ENCODE results near the gene ANKRD36.
A peak's percentile ranks its signal among the peaks of the same experiment; 100 is the strongest.
"Not testable (repeated sequence)": the region's sequence is repeated elsewhere in the genome, so short reads cannot be mapped to it uniquely, and the experiment has no call there.

ANKRD36 gene

DNA sequence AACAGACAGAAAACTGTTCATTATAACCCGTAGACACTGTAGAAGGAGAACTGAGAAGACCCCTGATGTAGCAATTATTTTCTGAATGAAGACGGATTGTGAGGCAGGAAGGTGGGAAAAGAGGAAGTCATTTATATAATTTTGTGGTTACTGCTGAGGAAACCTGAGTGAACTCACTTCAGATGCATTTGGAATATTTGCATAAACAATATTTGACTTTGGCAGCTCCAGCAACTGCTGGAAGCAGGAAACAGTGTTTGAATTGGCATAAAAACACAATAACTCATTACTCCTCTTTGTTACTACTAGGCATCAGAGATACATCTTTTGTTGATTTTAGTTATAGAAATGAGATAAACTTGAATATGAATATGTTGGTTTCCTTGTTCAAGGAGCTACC, 87.9 kb downstream of the ANKRD36 start:
- not testable (repeated sequence) for DNase-seq (ENCODE audit: insufficient read length, low spot score); FAIRE-seq
- peak; percentile 68 for TF ChIP-seq SPI1 (IDR thresholded peaks at IDR 0.05; ENCODE audit: low read depth, low read length)

DNA sequence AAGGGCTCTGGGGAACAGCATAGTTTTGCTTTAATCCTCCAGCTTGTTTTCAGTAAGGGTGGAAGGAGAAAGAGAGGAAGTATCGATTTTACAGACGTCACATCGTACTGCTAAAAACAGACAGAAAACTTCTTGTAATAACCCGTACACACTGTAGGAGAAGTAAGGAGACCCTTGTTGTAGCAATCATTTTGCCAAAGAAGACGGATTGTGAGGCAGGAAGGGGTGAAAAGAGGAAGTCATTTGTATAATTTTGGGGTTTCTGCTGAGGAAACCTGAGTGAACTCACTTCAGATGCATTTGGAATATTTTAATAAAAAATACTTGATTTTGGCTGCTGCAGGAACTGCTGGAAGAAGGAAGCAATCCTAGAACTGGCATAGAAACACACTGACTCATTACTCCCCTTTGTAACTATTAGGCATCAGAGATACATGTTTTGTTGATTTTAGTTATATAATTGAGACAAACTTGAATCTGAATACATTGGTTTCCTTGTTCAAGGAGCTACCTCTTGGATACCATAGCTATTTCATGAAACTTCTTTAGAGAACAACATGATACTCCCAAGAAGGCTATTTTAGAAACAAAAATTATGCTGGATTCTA, 89.8 kb downstream of the ANKRD36 start:
- not testable (repeated sequence) for DNase-seq (ENCODE audit: insufficient read length, low spot score); FAIRE-seq

DNA sequence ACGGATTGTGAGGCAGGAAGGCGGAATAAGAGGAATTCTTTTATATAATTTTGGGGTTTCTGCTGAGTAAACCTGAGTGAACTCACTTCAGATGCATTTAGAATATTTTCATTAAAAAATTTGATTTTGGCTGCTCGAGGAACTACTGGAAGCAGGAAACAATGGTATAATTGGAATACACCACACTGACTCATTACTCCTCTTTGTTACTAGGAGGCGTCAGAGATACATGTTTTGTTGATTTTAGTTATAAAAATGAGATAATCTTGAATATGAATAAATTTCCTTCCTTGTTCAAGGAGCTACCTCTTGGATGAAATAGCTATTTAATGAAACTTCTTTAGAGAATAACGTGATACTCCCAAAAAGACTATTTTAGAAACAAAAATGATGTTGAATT, 97.4 kb downstream of the ANKRD36 start:
- DNase-seq (ENCODE audit: insufficient read length, low spot score) = no peak
- FAIRE-seq = no peak
- no peak for TF ChIP-seq PAX5 (IDR thresholded peaks at IDR 0.05; ENCODE audit: insufficient read depth, low read length, severe bottlenecking)
- TF ChIP-seq POLR2A (IDR thresholded peaks at IDR 0.05; ENCODE audit: low read depth, low read length) = no peak
- no peak for TF ChIP-seq SPI1 (IDR thresholded peaks at IDR 0.05; ENCODE audit: low read depth, low read length)
- TF ChIP-seq TAF1 (IDR thresholded peaks at IDR 0.05; ENCODE audit: low read depth, low read length) = no peak
- no peak for TF ChIP-seq POLR2AphosphoS5 (IDR thresholded peaks at IDR 0.05; ENCODE audit: low read depth, low read length)
- no peak for TF ChIP-seq POU2F2 (IDR thresholded peaks at IDR 0.05; ENCODE audit: low read depth, low read length)

- not testable (repeated sequence) for FAIRE-seq; DNase-seq (ENCODE audit: insufficient read length, low spot score)
Observed at GRCh38 chr2:97215025-97215424, 102.1 kb downstream of the ANKRD36 start.

- not testable (repeated sequence) for FAIRE-seq; DNase-seq (ENCODE audit: insufficient read length, low spot score)
Observed at GRCh38 chr2:97230848-97231585, 118.1 kb downstream of the ANKRD36 start.

DNA sequence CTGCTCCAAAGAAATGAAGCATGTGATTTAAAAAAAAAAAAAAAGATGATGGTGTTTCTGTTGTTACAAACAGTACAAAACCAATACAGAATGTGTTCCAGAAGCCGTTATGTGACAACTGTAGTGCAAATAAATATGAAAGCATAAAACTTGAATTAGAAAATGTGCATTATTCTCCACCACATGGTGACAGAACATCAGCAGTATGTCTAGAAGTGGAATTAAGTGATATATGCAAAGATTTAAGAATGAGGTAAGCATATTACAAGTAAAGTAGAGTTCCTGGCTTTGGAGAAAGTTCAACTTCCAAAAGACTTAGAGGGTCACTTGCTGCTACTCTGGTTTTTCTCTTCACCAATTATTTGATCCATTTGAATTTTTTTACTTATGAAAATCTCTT, 120.0 kb downstream of the ANKRD36 start:
- FAIRE-seq; DNase-seq (ENCODE audit: insufficient read length, low spot score): not testable (repeated sequence)

GRCh38 chr2:97233660-97234295, 120.8 kb downstream of the ANKRD36 start:
- not testable (repeated sequence) for FAIRE-seq; DNase-seq (ENCODE audit: insufficient read length, low spot score)

- DNase-seq (ENCODE audit: insufficient read length, low spot score); FAIRE-seq: not testable (repeated sequence)
Observed at GRCh38 chr2:97261192-97261591, 148.2 kb downstream of the ANKRD36 start.

- not testable (repeated sequence) for DNase-seq (ENCODE audit: insufficient read length, low spot score); FAIRE-seq
Observed at GRCh38 chr2:97266449-97266848, 153.5 kb downstream of the ANKRD36 start.

DNA sequence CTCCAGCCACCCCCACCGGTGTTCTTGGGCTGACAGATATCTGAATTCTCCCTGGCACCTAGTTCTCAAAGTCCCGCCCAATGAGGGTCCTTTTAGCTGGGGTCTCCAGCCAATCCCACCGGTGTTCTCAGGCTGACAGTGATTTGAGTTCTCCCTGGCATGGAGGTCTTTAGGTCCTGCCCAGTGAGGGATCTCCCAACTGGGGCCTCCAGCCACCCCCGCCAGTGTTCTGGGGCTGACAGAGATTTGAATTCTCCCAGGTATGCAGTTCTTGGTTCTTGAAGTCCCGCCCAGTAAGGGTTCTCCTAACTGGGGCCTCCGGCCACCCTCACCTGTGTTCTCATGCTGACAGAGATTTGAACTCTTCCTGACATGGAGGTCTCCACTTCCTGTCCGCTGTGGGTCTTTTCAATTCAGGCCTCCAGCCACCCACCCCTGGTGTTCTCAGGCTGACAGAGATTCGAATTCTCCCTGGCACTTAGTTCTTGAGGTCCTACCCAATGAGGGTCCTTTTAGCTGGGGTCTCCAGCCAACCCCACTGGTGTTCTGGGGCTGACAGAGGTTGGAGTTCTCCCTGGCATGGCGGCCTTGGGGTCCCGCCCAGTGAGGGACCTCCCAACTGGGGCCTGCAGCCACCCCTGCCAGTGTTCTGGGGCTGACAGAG, 154.6 kb downstream of the ANKRD36 start:
- DNase-seq (ENCODE audit: insufficient read length, low spot score) = no peak
- no peak for FAIRE-seq

GRCh38 chr2:97268075-97268591, 155.2 kb downstream of the ANKRD36 start:
- DNase-seq (ENCODE audit: insufficient read length, low spot score); FAIRE-seq: not testable (repeated sequence)

More for the DNA sequence above, 154.6 kb downstream of the ANKRD36 start:
- no peak for TF ChIP-seq POU2F2 (IDR thresholded peaks at IDR 0.05; ENCODE audit: low read depth, low read length)

- DNase-seq (ENCODE audit: insufficient read length, low spot score); FAIRE-seq: not testable (repeated sequence)
Observed at GRCh38 chr2:97276232-97276798, 163.4 kb downstream of the ANKRD36 start.

GRCh38 chr2:97285187-97285586, 172.2 kb downstream of the ANKRD36 start:
- DNase-seq (ENCODE audit: insufficient read length, low spot score); FAIRE-seq: not testable (repeated sequence)

- FAIRE-seq; DNase-seq (ENCODE audit: insufficient read length, low spot score): not testable (repeated sequence)
Observed at GRCh38 chr2:97293687-97294086, 180.7 kb downstream of the ANKRD36 start.
